Measurements from ENCODE around the gene TRAPPC8.
"Not testable (repeated sequence)": the region's sequence is repeated elsewhere in the genome, so short reads cannot be mapped to it uniquely, and the experiment has no call there.

The TRAPPC8 gene

DNA sequence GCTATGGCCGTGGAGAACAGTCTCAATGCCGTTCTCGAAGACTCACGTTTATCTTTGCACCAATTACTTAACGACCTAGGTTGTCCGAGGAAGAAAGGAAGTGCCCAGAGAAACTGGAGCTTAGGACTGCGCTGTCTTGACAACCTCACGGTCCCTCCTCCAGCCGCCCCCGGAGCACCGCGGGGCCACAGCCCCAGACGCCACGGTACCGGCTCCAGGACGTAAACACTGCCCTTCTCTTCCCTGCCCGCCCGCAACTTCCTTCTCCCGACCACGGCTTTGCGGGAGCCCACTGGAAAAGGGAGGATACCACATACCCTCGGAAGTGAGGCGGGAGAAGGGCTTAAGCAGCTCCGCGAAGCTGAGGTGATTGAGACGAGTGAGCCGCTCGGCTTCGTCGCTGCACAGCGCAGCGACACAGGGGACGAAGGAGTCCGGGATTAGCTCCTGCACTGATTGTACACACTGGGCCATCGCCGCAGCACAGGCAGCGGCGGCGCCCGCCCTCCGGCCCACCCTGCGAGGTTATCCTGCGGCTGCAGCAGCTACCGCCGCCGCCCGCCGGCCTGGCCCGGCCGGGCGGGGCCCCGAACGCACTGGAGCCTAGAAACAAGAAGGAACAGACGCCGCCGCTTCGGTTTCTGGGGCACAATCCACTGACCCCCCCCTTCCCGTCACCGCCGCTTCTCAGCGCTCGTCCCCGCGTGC lies 483 bp downstream of the TRAPPC8 start:
- peak overlapping the region; percentile 78 for H3K4me3 ChIP-seq (ENCODE audit: low read length)
- peak; percentile 43 for DNase-seq (ENCODE audit: low read depth)
- TF ChIP-seq, protein P1, sequence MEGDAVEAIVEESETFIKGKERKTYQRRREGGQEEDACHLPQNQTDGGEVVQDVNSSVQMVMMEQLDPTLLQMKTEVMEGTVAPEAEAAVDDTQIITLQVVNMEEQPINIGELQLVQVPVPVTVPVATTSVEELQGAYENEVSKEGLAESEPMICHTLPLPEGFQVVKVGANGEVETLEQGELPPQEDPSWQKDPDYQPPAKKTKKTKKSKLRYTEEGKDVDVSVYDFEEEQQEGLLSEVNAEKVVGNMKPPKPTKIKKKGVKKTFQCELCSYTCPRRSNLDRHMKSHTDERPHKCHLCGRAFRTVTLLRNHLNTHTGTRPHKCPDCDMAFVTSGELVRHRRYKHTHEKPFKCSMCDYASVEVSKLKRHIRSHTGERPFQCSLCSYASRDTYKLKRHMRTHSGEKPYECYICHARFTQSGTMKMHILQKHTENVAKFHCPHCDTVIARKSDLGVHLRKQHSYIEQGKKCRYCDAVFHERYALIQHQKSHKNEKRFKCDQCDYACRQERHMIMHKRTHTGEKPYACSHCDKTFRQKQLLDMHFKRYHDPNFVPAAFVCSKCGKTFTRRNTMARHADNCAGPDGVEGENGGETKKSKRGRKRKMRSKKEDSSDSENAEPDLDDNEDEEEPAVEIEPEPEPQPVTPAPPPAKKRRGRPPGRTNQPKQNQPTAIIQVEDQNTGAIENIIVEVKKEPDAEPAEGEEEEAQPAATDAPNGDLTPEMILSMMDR (conservative IDR thresholded peaks at IDR 0.05; ENCODE audit: low read length) = no peak

DNA sequence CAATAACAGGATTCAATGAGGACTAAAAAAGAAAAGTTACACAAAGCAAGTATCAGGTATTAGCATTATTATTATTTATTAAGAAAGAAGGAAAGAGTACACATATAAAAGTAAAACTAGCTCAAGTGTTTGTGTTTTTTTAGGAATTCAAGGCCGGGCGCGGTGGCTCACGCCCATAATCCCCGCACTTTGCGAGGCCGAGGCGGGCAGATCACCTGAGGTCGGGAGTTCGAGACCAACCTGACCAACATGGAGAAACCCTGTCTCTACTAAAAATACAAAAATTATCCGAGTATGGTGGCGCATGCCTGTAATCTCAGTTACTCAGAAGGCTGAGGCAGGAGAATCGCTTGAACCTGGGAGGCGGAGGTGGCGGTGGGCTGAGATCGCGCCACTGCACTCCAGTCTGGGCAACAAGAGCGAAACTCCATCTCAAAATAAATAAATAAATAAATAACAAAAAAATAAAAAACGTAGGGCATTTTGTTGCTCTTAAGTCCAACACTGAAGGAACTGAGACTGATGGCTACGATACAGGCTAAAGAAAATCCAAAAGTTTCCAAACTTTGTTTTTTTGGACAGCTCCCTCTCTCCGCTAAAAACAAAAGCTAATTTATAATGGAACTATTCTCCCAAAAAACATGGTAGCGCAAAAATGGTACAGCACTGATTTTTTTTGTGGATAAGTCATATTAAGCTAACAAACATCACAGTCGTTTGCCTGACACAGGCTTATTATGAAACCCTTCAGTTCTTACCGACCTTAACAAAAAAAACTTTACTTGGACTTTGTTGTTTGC lies 1.7 kb downstream of the TRAPPC8 start:
- H3K4me3 ChIP-seq (ENCODE audit: low read length) = peak overlapping the region; percentile 78
- DNase-seq (ENCODE audit: low read depth) = no peak
- TF ChIP-seq, protein P1 (conservative IDR thresholded peaks at IDR 0.05; ENCODE audit: low read length) = no peak

DNA sequence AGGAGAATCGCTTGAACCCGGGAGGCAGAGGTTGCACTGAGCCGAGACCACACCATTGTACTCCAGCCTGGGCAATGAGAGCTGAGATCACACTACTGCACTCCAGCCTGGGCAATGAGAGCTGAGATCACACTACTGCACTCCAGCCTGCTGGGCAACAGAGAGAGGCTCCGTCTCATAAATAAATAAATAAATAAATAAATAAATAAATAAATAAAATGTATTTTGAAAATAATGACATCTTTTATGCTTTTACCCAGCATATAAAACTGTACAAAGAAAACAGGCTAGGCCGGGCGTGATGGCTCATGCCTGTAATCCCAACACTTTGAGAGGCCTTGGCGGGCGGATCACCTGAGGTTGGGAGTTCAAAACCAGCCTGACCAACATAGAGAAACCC lies 8.2 kb downstream of the TRAPPC8 start:
- H3K4me3 ChIP-seq (ENCODE audit: low read length); DNase-seq (ENCODE audit: low read depth): not testable (repeated sequence)

DNA sequence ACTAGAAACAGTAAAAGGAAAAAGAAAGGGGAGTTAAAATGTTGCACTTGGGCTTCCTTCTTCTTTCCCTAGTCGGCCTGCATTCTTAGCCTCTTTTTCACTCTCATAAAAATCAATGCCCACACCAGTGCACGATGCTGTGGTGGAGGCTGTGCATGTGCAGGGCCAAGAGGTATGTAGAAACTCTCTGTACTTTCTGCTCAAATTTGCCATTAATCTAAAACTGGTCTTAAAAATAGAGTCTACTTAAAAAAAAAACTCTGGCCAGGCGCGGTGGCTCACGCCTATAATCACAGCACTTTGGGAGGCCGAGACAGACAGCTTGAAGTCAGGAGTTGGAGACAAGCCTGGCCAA lies 11.1 kb downstream of the TRAPPC8 start:
- no peak overlapping the region for H3K4me3 ChIP-seq (ENCODE audit: low read length)
- DNase-seq (ENCODE audit: low read depth) = no peak
- TF ChIP-seq, protein P1 (conservative IDR thresholded peaks at IDR 0.05; ENCODE audit: low read length) = no peak

DNA sequence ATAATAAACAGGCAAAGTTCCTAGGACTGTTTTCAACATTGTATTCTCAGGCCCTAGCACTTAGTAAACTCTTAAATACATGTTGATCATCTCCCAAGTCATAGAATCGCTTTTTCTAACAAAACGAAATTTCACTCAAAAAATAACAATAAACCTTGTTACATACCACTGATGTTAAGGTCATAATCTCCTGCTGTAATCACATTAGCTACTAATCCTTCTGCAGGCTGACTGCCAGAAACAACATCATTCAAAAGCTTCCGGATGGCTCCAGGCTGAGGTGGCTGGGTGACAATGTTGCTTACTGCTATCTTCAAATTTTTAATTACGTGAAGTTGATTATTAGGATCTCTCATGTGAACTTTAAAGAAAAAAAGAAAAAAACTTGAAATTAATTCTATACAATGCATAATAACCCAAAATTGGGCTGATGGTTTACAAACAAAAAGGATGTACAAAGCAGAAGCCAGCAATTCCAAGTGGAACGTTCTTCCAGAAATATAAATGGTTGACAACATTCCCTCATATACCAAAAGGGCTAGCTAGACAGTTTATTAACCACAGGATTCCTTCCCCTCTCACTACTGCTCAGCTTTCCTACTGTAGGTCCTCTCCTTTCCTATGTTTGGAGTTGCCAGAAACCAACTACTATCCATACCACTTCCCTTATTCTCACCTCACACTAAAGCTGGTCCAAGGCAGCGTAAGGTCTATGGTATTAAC lies 11.6 kb downstream of the TRAPPC8 start:
- DNase-seq (ENCODE audit: low read depth) = no peak
- H3K4me3 ChIP-seq (ENCODE audit: low read length) = no peak overlapping the region
- TF ChIP-seq, protein P1 (conservative IDR thresholded peaks at IDR 0.05; ENCODE audit: low read length) = no peak

DNA sequence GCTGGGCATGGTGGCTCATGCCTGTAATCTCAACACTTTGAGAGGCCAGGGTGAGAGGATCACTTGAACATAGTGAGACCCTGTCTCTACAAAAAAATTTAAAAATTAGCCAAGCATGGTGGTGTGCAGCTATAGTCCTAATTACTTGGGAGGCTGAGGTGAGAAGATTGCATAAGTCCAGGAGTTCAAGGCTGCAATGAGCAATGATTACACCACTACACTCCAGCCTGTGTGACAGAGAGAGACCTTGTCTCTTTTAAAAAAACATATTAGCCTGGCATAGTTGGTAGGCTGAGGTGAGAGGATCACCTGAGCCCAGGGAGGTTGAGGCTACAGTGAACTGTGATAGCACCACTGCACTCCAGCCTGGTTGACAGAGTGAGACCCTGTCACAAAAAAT lies 13.7 kb downstream of the TRAPPC8 start:
- no peak for DNase-seq (ENCODE audit: low read depth)
- no peak overlapping the region for H3K4me3 ChIP-seq (ENCODE audit: low read length)
- TF ChIP-seq, protein P1 (conservative IDR thresholded peaks at IDR 0.05; ENCODE audit: low read length) = no peak

DNA sequence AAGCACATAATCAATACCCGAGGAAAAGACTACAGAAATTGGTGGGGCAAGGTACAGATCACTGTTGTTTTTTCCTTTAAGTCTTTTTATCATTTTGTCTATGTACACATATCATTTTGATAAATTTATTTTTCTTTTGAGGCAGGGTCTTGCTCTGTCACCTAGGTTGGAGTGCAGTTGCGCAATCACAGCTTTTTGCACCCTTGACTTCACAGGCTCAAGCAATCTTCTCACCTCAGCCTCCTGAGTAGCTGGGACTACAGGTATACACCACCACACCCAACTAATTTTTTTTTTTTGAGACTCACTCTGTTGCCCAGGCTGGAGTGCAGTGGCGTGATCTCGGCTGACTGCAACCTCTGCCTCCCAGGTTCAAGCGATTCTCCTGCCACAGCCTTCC lies 15.9 kb downstream of the TRAPPC8 start:
- not testable (repeated sequence) for DNase-seq (ENCODE audit: low read depth); H3K4me3 ChIP-seq (ENCODE audit: low read length)

DNA sequence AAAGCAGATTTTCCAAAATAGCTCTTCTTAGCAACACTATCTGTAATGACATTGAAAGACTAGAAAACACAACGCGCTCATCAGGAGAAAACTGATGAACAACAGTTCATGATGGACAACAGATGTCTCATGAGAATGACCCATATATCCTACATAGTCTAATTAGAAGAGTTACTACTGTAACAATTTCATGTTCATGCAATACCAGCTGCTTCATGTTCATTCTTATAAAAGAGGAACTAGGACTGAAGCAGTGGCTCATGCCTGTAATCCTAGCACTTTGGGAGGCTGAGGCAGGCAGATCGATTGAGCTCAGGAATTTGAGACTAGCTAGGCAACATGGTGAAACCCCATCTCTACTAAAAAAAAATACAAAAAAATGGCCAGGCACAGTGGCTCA lies 22.7 kb downstream of the TRAPPC8 start:
- TF ChIP-seq, protein P1 (conservative IDR thresholded peaks at IDR 0.05; ENCODE audit: low read length) = no peak
- no peak overlapping the region for H3K4me3 ChIP-seq (ENCODE audit: low read length)
- no peak for DNase-seq (ENCODE audit: low read depth)

DNA sequence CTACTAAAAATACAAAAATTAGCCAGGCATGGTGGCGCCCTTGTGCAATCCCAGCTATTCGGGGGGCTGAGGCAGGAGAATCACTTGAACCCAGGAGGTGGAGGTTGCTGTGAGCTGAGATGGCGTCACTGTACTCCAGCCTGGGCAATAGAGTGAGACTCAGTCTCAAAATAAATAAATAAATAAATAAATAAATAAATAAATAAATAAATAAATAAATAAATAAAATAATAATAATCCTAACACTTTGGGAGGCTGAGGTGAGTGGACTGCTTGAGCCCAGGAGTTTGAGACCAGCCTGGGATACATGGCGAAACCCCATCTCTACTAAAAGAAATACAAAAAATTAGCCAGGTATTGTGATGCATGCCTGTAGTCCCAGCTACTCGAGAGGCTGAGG lies 23.6 kb downstream of the TRAPPC8 start:
- DNase-seq (ENCODE audit: low read depth); H3K4me3 ChIP-seq (ENCODE audit: low read length): not testable (repeated sequence)

Measured in AG10803 (cell line).